Measurements from ENCODE around the gene CACNA2D4.

The CACNA2D4 gene

DNA sequence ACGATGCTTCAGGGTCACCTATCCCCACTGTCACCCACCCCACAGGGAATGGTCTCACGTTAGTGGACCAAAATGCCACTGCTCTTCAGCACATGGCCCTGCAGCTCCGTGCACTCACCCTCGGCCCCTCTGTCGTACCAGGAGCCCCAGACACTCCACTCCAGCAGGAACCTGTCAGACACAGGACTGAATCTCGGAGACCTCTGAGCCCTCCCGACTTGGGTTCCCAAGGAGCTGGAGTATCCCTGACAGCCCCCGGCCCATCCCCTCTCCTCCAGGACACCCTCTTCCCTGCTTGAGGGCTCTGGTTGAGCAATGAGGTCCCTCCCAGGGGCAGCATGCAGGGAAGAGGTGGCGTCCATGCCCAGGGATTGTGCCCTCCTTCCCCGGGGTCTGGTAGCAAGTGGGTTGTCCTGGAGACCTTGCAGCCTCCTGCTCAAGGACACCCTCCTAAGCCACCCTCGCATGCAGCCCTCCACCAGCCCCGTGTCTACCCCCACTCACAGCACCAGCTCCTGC, 118.5 kb downstream of the CACNA2D4 start:
- DNase-seq (ENCODE audit: low spot score), result no peak

DNA sequence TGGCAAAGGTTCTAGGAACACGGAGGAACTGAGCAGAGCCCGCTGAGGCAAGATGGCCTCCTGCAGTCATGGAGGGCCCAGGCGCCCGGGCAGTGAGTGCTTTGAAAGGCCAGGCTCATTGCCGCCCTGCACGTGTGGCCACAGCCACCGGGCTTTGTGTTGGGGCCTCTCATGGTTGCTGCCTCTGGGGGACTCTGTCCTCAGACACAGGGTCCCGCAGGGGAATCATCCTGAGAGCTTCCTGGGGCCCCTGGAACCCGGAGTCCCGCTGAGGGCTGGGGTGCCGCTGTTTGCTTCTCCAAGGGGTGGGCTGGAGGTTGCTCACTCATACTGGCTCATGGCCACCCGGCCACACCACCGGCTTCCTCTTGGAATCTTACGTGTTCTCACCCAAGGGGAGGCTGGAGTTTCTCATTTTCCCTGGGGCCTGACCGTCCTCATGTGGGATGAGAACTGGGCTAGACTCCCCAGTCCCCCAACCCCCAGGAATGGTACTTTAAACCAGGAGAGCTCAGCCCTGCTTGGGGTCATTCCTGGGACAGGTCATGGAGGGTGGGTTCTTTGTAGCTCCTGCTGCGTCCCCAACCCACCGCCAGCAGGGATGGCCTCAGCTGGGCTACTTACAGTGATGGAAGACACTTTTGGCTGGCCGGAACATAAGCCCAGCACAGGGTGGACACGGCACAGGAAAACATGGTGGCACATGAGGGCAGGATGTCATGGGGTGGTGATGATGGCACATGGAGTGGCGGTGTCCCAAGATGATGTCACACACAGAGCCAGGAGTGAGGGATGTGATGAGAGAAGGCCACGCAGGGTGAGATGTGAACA, 119.2 kb downstream of the CACNA2D4 start:
- no peak for DNase-seq (ENCODE audit: low spot score)

DNA sequence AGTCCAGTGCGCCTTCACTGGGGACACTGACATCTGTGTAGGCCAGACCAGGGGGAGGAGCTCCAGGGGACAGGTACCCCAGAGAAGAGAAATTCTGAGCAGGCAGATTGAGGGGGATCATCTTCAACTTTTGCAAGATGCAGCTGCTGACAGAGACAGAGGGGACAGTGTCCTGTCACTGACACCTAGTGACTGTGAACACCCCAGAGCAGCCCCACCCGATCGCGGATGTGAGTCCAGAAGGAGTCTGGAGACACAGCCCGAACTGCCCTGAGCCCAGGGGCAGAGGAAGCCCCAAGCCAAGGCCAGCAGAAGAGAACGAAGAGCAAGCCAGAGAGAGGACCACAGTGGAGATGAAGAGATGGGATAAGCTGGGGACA, 119.8 kb downstream of the CACNA2D4 start:
- DNase-seq (ENCODE audit: low spot score), result no peak

DNA sequence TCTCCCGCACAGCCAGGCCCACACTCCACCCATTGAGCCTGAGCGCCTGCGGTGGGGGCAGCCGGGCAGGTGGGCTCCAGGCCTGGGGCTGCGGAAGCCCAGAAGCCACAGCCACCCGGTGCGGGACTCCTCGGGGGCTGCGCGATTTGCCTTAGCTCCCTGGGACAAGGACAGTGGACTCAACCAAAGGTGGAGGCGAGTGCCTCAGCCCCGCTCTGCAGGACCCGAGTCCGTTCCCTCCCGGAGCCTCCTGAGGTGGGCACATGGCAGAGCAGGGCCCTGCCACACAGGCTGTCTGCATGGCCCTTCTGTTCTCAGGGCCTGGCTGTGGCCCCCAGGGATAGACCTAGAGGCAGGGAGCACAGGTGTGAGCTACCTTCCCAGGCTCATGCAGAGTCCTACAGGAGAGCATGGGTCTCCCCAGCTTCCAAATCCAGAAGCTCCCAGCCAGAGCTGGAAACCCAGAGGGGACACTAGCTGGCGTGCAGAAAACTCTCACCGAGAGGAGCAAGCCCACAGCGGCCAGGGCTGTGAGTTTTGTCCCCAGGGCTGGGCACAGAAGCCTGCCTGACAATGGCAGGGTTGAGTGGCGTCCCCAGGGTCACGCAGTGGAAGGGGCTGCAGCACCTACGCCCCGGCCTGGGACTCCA, 120.3 kb downstream of the CACNA2D4 start:
- DNase-seq (ENCODE audit: low spot score), result no peak

DNA sequence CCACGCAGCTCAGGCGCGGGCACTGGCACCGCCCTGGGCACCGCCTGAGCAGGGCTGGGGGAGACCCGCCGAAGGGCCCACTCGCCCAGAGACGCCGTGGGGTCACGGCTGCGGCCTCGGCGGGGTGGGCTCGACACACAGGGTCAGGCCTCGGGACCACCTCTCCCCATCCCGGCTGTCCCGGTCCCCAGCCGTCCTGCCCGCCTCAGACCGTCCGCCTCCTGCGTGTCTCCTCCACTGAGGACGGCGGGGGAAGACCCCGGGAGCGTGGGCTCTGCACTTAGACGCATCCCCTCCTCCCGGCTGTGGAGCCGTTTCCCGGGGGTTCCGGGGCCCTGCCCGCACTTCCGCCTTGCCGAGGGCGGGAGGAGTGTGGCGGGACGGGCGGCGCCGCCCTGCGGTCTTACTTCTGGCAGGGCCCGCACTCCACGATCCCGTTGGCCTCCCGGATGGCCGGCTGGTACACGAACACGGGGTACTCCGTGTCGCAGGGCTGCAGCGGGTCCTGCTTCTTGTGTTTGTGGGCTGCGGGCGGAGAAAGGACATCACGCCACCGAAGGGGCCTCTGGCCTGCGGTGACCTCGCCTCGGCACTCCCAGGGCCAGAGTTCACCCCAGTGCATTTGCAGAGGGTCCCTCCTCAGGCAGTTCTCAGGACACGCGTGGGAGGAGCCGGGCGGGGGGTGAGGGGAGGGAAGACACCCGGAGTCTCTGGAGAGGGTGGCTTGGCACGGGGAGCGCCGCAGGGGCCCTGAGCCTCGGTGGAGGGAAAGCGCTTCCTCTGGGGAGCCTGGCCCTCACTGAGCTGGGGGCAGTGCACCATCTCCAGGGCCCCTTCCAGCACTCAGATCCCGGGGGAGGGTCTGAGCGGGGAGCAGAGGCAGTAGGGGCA, 121.2 kb downstream of the CACNA2D4 start:
- DNase-seq (ENCODE audit: low spot score), result peak; percentile 54

DNA sequence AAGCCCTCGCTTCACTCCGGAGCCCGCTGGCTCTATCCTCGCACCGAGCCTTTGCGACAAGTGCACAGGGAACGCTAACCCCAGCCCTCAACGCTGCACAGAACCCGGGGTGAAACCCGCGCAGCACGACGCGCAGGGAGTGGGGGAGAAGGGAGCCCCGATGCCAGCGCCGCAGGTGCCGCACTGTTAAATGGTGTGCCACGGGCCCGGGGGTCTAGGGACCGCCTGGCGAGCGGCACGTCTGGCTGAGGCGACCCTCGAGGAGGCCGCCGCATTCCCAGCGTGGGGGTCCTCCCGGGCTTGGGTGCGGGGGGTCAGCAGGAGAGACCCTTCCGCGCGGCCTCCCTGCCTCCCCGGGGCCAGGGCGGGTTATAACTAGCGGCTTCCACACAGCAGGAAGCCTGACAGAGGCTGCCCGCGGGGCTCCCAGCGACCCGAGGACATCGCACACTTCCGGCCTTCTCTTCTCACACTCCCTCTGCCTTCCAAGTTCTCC, 121.9 kb downstream of the CACNA2D4 start:
- DNase-seq (ENCODE audit: low spot score), result peak; percentile 71

DNA sequence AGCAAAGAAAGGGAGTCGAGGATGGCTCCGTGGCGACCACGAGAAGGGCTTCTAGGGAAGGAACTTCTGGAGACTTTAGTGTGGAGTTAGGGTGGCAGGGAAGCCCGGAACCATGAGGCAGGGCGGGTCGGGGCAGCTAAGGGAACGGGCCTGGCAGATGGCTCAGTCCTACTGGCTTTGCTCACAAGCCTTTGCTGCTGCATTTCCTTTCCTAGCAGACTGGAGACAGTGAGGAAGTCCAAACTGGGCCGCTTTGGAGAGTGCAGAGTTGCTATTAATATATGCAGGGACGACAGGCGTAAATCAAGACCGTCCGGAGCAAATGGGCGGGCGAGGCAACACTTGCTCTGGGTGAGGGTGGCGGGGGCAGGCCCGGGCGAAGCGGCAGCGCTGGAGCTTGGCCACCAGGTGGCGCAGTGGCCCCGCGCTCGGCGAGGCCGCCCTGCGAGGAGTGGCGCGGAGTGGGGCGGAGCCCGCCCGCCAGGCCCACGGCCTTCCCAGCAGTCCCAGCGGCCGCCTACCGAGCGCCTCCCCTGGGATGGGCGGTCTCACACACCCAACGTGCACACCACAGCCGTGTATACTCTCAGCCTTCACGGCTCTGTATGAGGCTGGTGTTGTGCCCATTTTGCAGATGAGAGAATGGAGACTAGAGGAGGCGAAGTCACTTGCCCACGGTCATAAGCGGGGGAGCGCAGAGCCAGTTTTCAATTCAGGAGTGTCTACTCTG, 122.5 kb downstream of the CACNA2D4 start:
- DNase-seq (ENCODE audit: low spot score), result peak; percentile 95

DNA sequence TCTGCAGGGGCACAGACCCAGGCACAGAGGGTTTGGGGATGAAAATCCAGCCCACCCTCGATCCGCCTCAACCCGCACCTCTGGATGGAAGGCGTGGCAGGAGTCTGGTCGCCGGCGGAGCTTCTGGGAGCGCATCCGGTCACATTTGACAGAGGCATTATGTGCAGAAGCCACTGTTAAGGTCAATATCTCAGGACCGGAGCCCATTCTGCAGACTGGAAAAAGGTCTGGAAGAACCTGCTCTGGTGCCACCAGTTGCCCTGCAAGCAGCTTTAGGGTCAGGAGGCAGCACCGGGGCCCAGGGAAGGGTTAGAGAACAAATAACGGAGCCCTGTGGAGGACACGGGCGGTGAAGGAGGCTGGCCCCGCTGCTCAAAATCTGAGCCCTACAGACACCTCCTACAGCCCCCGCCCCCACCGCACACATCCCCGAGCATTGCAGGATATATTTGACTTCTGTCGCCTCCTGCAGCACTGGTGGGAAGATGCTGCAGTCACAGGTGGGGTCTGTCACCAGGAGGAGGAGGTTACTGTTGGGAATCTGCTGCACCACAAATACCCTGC, 123.1 kb downstream of the CACNA2D4 start:
- no peak for DNase-seq (ENCODE audit: low spot score)

DNA sequence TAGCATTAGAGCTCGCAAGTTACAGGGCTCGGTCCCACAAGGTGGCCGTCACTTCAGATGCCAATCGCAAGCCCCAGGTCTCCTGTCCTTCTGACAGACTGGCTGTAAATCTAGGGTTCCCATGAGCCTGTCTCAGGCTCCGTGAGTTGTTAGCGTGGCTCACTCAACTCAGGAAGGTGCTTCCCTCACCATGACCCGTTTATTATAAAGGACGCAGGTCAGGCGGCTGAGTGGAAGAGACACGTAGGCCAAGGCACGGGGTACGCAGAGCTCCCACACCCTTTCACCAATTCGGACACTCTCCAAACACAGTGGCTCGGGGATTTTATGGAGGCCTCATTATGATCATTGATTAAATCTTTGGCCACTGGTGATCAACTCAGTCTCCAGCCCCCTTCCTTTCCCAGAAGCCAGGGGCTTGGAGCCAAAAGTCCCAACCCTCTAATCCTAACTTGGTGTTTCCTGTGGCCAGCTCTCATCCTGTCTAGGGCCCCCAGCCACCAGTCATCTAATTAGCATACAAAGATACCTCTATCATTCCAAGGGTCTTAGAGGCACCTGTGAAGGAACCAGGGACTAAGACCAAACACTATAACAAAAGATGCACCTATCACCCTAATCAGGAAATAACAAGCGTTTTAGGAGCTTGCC, 123.9 kb downstream of the CACNA2D4 start:
- no peak for DNase-seq (ENCODE audit: low spot score)

DNA sequence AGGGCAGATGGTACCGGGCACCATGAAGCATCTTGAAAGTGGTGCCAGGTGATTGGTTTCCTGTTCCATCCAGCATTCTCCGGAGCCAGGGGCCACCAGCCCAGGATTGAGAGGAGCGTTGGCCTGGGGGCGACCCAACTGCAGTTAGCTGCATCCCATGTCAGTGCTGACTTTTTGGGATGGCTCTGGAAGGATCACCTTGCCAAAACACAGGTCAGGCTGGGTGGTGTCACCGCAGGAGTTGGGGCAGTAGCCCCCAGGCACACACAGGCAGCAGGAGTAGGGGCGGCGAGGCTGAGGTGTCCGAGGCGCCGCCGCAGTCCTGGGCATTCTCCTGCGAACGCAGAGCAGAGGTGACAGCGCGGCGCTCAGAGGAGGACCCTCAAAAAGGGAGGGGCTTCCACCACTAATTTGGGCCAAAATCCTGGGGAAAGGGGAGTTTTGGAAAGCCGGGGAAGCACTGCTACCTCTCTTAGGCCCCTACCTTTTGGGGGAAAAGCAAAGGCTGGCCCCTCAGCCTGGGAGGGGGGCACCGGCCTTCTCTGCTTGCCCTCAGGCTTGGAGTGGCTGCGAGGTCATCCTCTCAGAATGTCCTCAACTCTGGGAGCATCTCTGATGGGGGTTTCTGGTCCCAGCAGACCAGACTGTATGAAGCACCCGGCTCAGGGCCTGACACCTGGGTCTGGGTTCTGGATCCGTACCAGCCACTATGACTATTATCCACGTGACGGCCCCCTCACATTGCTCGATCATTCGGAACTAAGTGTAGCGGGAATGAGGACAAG, 124.8 kb downstream of the CACNA2D4 start:
- DNase-seq (ENCODE audit: low spot score), result no peak

DNA sequence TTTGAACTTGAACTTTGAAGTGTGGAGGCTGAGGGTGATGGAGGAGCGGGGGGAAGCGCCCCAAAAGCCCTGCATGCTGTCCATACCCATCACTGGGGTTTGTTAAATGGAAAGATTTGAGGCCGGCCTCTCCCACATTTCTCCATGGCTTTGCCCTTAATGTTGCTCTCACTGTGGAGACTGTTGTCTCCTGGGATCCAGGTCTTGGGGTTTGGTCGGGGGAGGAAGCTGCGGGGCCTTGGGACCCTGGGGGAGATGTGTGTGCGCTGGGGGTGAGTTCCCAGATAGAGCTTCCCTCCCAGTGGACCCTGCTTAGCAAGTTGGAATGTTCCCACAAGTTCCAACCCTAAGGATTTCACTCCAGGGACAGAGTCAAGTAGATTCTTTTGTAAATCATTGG, 126.0 kb downstream of the CACNA2D4 start:
- no peak for DNase-seq (ENCODE audit: low spot score)

DNA sequence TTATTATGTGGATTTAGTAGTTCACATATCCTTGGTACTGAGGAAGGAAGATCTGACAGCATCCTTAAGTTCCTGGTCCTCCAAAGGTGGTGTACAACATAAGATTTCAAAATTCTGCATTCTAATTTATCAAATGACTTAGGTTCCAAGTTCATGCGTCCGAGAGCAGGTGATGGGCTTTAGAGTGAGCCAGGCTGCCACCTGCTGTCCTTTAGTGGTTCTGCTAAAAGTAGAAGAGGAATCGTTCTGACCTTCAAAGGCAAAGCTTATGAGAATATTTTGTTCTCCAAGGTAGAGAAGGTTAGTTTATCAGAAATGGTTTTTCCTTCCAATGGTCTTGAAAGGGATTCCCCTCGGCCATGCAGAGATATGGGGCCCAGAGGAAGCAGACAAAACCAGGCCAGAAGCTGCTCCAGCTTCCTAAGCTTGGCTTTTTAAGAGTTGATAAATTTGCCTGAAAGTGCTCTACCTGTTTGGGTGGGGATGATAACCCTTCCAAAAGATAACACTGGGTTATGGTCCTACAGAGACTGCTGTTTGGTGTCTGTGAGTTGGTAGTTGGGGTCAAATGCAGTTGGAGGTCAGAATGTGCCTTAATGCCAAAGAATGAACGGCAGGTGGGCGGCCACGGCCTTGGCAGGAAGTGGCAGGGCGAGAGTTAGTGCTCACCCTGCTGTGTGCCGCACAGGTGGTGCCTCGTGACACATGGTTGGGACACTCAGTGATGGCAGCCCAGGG, 127.2 kb downstream of the CACNA2D4 start:
- peak; percentile 83 for DNase-seq (ENCODE audit: low spot score)

DNA sequence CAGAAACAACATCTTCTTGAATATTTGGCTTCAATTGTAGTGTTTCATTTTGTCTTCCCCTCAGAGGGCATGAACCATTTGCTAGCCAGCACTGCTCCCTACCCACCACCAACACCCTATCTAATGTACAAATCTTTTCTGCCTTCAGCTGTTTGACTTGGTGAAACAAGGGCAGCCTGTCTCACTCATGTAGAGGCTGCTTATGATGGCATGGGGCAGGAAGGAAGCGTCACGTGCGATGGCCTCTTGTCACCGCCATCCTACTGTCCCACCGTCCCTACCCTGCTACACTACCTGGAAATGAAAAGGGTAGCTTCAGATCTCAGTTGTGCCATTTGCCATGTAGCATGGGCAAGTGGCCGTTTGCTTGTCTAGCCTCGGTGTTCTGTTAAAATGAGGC, 128.0 kb downstream of the CACNA2D4 start:
- DNase-seq (ENCODE audit: low spot score), result no peak

DNA sequence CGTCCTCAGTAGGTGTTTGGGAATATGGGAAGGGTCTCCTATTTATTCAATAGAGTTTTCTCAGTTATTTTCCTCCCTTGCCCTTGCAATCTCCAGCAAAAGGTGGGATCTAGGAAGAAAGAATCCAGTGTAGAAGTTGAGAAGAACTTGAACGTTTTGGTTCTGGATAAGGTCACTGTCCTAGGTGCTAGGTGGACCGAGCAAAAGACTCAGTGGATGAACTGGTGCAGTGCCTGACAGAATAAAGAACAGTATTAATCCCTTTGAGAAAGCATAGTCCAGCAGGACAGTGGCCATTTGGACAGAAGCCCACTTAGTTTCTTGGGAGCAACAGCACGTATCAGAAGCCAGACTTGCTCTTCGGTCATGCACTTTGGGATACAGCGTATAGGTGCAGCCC, 130.7 kb downstream of the CACNA2D4 start:
- DNase-seq (ENCODE audit: low spot score), result no peak

DNA sequence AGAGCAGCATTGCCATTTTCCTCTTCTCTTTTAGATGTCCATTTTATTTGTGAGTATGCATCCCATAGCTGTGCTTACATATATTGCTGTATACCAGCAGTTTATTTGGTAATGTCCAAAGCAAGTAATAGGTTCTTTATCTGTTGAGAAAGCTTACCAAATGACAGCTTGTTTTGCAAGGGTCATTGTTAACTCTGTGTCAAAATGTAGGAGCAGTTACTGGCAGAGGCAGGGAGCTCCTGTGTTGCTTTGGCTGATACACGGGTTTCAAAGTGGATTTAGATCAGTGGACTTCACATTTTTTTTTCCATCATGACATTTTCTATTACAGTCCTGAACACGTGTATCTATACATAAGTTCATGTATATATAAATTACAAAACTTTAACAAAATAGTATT, 136.2 kb downstream of the CACNA2D4 start:
- DNase-seq (ENCODE audit: low spot score), result no peak

DNA sequence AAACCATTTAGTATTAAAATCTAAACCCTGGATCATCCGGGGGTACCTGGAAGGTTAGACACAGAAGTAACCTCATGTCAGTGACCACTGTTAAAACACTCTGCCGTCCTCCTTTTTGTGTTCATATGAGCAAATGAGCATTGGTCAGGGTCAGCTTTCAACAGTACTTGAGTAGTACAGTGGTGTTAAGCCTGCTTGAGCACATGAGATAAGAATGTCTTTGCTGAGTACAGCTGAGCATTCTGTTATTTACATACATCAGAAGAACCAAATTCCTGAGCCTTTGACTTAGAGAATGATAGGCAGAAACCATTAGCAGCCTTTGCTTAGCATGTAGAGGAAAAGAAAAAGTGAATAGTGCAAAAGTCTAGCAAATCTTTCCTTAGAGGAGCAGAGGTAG, 136.7 kb downstream of the CACNA2D4 start:
- DNase-seq (ENCODE audit: low spot score), result no peak

DNA sequence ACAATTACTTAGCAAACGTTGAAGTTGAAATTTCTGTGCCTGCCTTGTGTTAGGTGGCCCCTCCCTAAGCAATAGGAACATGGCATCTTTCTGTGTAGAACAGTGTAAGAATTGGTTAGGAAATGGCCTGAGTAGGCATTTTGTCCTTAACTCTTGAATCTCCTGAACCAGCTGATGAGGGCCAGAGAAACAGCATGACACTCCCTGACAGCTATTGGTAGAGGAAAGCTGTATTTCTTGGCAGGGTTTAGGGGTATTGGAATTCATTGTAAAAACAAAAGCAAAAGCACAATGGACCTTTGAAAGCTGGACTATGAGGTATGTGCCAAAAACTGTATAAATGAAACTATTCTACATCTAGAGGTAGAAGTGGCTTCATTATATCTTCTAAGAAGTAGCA, 138.7 kb downstream of the CACNA2D4 start:
- no peak for DNase-seq (ENCODE audit: low spot score)

DNA sequence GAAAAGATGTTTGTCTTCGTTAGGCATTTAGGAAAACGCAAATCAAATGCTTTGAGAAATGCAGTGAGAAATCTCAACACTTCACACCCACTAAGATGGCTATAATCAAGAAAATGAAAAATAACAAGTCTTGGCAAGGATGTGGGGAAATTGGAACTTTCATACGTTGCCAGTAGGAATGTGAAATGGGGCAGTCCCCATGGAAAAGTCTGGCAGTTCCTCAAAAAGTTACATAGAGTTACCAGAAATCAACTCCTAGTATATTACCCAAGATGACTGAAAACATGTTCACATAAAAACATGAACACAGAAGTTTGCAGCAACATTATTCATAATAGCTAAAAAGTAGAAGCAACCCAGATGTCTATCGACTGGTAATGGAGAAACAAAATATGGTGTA, 139.5 kb downstream of the CACNA2D4 start:
- DNase-seq (ENCODE audit: low spot score), result no peak

DNA sequence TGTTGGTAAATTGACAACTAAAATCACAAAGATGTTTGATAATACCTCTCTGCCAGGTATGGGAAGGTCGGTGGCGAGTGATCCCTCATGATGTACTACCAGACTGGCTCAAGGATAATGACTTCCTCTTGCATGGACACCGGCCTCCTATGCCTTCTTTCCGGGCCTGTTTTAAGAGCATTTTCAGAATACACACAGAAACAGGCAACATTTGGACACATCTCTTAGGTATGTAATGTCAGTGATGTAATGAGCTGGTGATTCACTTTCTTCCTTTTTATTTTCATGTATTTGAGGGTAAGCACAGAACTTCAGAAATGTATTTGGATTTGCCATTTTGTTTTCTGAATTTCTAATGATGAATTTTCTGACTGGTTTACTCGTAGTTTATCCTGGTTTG, 140.7 kb downstream of the CACNA2D4 start:
- DNase-seq (ENCODE audit: low spot score), result no peak

Measured in SW480 (cell line).